ENCODE results near the gene FAM3A. TPM values are rescaled to one million over a fixed set of nuclear protein-coding genes. Genes with fewer than 3 reads are reported as not detected.

The FAM3A gene
- total RNA-seq, 1 experiment from 2014 or later = 35.8 TPM

- POLR2A ChIA-PET (ENCODE audit: low non-redundant PET) = no interaction called here
- Histone ChIP-seq H3K4me1 (ENCODE audit: insufficient read depth, low read length, poor library complexity, severe bottlenecking) (peaks cover 5% of the 10 kb centered on the region), H3K9me3 (ENCODE audit: low read depth, low read length, poor library complexity, severe bottlenecking) (no peaks in the 10 kb centered on the region), H3K27ac (ENCODE audit: low read depth, low read length, poor library complexity, severe bottlenecking) (no peak overlapping the region), H3K27me3 (replicated peaks; ENCODE audit: insufficient read depth, low read depth, low read length, poor library complexity) (no peaks in the 10 kb centered on the region), H3K4me3 (ENCODE audit: low read depth, low read length, poor library complexity, severe bottlenecking) (no peak overlapping the region), H3K36me3 (ENCODE audit: insufficient read depth, low read length, poor library complexity, severe bottlenecking) (peaks cover 11% of the 10 kb centered on the region)
- TF ChIP-seq EZH2 (IDR thresholded peaks at IDR 0.05; ENCODE audit: borderline replicate concordance, low read depth, low read length, poor library complexity, severe bottlenecking) (no peak), CTCF (conservative IDR thresholded peaks at IDR 0.05; ENCODE audit: low read depth, low read length) (no peak)
- no peak for DNase-seq (ENCODE audit: low spot score)
- intact Hi-C loops (cut with micrococcal nuclease; ENCODE audit: unreplicated experiment) = no loop called here
- CTCF ChIA-PET = no interaction called here
- BruUV-seq (replicated peaks) = no TSS peak
These were observed 34.0 kb downstream of the FAM3A start for GRCh38 chrX:154481911-154482601.

GRCh38 chrX:154481195-154481594 lies 34.8 kb downstream of the FAM3A start:
- CTCF ChIA-PET = no interaction called here
- Histone ChIP-seq H3K9me3 (ENCODE audit: low read depth, low read length, poor library complexity, severe bottlenecking) (no peaks in the 10 kb centered on the region), H3K36me3 (ENCODE audit: insufficient read depth, low read length, poor library complexity, severe bottlenecking) (peaks cover 11% of the 10 kb centered on the region), H3K27ac (ENCODE audit: low read depth, low read length, poor library complexity, severe bottlenecking) (no peak overlapping the region), H3K27me3 (replicated peaks; ENCODE audit: insufficient read depth, low read depth, low read length, poor library complexity) (no peaks in the 10 kb centered on the region), H3K4me3 (ENCODE audit: low read depth, low read length, poor library complexity, severe bottlenecking) (no peak overlapping the region), H3K4me1 (ENCODE audit: insufficient read depth, low read length, poor library complexity, severe bottlenecking) (peaks cover 5% of the 10 kb centered on the region)
- POLR2A ChIA-PET (ENCODE audit: low non-redundant PET) = no interaction called here
- no peak for TF ChIP-seq EZH2 (IDR thresholded peaks at IDR 0.05; ENCODE audit: borderline replicate concordance, low read depth, low read length, poor library complexity, severe bottlenecking)
- TF ChIP-seq CTCF (conservative IDR thresholded peaks at IDR 0.05; ENCODE audit: low read depth, low read length) = no peak
- intact Hi-C loops (cut with micrococcal nuclease; ENCODE audit: unreplicated experiment) = no loop called here
- DNase-seq (ENCODE audit: low spot score) = no peak
- BruUV-seq (replicated peaks) = no TSS peak

- no TSS peak for BruUV-seq (replicated peaks)
- ChIA-PET CTCF (no interaction called here), POLR2A (ENCODE audit: low non-redundant PET) (no interaction called here)
- Histone ChIP-seq H3K27me3 (replicated peaks; ENCODE audit: insufficient read depth, low read depth, low read length, poor library complexity) (no peaks in the 10 kb centered on the region), H3K27ac (ENCODE audit: low read depth, low read length, poor library complexity, severe bottlenecking) (peak within 1 kb of the TSS; percentile 41), H3K36me3 (ENCODE audit: insufficient read depth, low read length, poor library complexity, severe bottlenecking) (no peaks in the 10 kb centered on the region), H3K4me3 (ENCODE audit: low read depth, low read length, poor library complexity, severe bottlenecking) (peak within 1 kb of the TSS; percentile 55), H3K9me3 (ENCODE audit: low read depth, low read length, poor library complexity, severe bottlenecking) (no peaks in the 10 kb centered on the region), H3K4me1 (ENCODE audit: insufficient read depth, low read length, poor library complexity, severe bottlenecking) (no peaks in the 10 kb centered on the region)
- peak; percentile 86 for DNase-seq (ENCODE audit: low spot score)
- TF ChIP-seq EZH2 (IDR thresholded peaks at IDR 0.05; ENCODE audit: borderline replicate concordance, low read depth, low read length, poor library complexity, severe bottlenecking) (no peak), CTCF (conservative IDR thresholded peaks at IDR 0.05; ENCODE audit: low read depth, low read length) (no peak)
- intact Hi-C loops (cut with micrococcal nuclease; ENCODE audit: unreplicated experiment) = no loop called here
These were observed 37.1 kb downstream of the FAM3A start, which contains the start of gene LAGE3 for GRCh38 chrX:154478728-154479622. LAGE3 (minus strand) TSS chrX:154479281; CDS start chrX:154478915, 366 bp downstream.

Data from A673 (cell line).